Stimulated activated CD8-positive, alpha-beta memory T cell treated with anti-CD3 and anti-CD28 coated beads, Interleukin-7, amount 100 ng/mL, for 1 hour (primary cell): ENCODE results near the gene KNL1.
"Not testable (repeated sequence)": the region's sequence is repeated elsewhere in the genome, so short reads cannot be mapped to it uniquely, and the experiment has no call there.

Source experiments
- DNase-seq, 2 donors: peaks; one replicate each; pipeline ENCODE4 v3.0.0-alpha.2; 2020; ENCODE audit warnings: low read depth in 2 of 2

Gene KNL1

GRCh38 chr15:40581796-40582195 is 12.3 kb upstream of the KNL1 start:
- DNase-seq: not testable (repeated sequence)

DNA sequence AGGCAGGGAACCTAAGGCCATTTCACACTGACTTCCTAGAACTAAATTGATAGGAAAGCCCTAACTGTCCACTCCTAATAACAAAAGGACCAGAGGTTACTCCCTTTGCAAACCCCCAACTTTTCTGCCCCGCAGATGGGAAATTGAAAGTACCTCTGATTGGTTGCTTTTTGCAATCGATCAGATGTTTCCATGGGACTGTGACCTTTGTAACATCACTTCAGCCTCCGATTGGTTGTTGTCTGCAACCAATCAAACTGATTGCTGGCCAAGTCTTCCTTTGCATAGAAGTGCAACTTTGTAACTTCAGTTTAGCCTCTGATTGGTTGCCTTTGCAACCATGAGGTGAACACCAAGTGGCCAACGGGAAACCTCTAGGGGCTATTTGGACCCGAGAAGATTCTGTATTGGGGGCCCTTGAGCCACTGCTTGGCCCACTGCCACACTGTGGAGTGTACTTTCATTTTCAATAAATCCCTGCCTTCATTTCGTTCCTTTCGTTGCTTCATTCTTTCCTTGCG is 11.3 kb upstream of the KNL1 start:
- no peak for DNase-seq

DNA sequence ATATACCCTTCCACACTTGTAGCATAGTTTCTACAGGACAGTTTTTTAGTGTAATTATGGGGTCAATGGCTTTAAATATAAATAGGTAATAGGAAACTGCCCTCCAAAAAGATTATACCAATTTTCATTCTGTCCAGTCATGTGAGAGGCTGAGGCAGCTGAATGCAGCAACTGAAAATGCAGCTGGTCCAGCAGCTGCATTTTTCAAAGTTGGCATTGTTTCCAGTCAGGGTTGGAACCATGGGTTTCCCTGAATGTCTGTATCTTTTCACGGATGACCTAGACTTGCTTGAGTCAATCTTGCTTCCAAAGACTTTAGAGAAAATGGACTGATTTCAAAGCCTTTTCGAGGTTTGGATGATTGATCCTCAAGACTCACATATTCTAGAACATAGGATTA is 9.9 kb upstream of the KNL1 start:
- no peak for DNase-seq

GRCh38 chr15:40590667-40591050 is 3.4 kb upstream of the KNL1 start:
- DNase-seq: no peak

DNA sequence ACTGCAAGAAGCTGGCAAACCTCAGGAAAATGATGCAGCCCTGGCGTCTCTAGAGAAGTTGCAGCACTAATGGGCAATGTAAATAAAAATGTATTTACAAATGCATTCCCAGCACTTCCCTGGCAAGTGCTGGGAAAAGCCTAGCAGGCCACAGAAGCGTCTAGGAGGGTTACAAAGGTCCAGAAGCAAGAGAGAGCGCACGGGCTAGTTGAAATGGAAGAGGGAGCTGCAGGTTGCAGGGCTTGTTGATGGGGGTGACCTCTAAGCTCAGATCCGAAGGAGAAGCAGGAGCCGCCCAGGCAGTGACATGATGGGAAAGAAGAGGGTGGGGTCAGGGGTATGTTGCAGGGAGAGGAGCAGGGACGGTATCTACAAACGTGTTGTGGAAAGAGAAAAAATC is 2.7 kb upstream of the KNL1 start:
- no peak for DNase-seq

GRCh38 chr15:40593165-40593564 is 884 bp upstream of the KNL1 start:
- no peak for DNase-seq

GRCh38 chr15:40594429-40594836 is 384 bp downstream of the KNL1 start:
- DNase-seq: no peak

DNA sequence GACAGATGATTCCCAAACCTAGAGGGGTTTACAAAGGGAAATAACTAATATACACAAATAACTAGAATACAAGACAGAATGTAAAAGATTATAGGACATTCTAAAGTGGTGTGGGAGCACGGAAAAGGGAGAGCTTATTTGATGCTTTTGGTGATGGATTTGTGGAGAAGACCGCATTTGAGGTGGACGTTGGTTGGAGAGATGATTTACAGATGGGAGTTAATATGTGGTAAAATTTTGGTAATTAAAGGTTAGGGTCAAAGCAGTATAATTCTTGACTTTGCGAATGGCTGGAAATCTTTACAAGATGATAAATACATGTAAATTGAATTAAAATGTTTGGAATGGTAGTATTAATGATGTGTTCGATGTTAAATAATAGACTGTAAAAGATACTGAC is 1.2 kb downstream of the KNL1 start:
- no peak for DNase-seq

DNA sequence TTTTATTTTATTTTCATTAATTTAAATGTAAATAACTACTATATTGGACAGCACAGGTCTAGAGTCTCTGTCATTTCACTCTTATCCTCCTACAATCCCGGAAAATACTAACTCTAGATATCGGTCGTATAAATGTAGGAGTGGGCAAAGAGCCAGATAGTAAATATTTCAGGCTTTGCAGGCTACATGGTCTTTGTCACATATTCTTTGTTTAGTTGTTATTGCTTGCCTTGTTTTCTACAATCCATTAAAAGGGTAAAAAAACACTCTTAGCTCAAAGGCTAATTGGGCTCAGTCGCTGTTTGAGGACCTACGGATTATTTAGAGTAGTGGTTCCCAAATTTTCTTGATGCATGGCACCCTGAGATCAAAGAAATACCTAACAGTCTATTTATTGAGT is 1.7 kb downstream of the KNL1 start:
- no peak for DNase-seq

DNA sequence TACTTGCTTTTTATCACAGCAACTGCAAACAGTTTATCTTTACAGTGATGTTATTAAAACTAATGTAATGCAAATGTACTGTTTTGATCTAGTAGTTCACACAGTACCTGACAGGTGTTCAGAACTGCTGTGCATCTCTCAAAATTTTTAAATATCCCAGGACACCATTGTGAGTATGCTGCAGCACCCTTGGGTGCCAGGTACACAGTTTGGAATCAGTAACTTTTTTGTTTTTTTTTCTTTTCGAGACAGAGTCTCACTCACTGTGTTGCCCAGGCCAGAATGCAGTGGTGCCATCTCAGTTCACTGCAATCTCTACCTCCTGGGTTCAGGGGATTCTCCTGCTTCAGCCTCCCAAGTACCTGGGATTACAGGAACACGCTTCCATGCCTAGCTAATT is 3.0 kb downstream of the KNL1 start:
- DNase-seq: no peak

DNA sequence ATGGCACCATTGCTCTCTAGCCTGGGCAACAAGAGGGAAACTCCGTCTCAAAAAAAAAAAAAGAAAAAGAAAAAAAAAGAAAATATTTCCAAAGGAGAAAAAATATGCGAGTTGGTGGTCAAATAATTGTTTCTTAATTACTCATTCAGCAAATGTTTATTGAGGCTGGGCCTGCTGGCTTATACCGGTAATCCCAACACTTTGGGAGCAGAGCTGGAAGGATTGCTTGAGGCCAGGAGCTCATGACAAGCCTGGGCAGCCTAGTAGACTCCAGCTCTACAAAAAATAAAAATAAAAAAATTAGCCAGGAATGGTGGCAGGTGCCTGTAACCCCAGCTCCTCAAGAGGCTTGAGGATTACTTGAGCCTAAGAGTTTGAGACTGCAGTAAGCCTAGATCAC is 4.1 kb downstream of the KNL1 start:
- no peak for DNase-seq

- DNase-seq: no peak
These were observed 4.6 kb downstream of the KNL1 start for GRCh38 chr15:40598672-40599071.

DNA sequence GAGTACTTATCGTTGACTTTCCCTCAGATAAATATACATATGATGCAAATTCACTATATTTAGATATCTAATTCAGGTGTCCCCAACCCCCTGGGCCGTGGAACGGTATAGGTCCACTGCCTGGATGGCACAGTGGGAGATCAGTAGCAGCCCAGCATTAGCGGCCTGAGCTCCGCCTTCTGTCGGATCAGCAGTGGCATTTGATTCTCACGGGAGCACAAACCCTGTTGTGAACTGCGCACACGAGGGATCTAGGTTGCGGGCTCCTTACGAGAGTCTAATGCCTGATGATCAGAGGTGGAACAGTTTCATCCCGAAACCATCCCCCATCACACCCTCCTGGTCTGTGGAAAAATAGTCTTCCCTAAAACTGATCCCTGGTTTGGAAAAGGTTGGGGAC is 6.9 kb downstream of the KNL1 start:
- no peak for DNase-seq

DNA sequence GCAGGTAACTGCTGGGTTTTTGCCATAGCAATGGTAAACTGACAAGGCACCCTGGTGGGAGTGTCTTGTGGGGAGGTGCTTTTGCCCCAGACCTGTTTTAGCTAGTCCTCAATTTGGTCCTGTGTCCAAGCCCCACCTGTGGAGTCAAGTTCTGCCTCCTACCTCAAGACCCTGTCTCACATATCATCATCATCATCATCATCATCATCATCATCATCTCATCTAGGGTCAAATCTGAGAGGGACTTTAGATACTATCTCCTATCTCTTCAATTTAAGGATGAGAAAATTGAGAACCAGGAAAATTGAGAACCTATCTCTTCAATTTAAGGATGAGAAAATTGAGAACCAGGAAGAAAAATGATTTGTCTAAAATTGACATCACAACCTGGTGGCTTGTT is 9.9 kb downstream of the KNL1 start:
- no peak for DNase-seq

DNA sequence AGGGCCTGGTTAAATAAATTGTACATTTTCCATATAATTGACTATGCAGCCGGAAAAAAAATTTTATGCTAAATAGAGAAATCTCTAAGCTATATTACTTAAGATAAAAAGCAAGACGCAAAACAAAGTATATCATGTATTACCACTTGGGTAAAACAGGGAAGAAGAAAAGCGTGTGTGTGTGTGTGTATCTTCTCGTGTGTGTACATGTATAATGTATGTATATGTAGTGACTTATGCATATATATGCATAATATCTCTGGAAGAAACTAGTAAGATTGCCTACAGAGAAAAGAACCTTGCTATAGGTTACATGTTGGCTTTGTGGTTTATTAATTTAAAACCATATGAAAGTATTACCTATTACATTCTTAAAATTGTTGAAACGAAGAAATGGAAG is 19.0 kb downstream of the KNL1 start:
- no peak for DNase-seq

DNA sequence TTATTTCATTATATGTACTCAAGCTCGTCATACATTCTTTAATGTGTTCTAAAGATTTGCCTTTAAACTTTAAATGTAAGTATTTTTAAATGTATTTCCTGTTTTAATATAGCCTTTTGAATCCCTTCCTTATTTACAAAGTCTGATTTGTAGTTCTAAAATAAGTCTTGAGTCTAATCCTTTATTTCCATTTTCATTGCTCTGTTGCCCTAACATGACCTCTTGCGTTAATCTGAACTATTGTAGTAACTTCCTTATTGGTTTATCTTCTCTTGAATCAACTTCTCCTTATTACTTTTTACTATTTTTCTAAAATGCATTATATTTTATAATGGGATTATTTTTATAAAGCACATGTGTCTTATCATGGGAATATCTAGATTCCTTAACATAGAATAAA is 24.0 kb downstream of the KNL1 start:
- no peak for DNase-seq

DNA sequence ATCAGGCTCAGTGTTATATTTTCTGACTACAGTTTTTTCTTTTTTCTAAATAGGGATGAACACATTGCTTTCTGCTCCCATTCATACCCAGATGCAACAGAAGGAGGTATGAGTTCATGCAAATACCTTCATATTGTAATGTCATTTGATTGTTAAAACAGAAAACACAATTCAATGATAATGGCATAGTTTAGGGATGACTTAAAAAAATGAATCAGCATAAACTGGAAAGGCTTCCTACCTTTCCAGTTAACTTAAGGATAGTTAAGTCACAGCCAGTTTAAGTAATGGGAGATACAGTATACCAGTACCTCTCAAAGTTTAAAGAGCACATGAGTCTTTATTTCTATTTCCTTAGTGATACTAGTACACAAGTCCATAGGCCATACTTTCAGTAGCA is 24.9 kb downstream of the KNL1 start:
- no peak for DNase-seq

DNA sequence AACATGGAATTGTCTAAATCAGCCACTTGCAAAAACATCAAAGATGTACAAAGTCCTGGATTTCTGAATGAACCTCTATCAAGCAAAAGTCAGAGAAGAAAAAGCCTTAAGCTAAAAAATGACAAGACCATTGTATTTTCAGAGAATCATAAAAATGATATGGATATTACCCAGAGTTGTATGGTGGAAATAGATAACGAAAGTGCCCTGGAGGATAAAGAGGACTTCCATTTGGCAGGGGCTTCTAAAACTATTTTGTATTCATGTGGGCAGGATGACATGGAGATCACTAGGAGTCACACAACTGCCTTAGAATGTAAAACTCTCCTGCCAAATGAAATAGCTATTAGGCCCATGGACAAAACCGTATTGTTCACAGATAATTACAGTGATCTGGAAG is 29.3 kb downstream of the KNL1 start:
- no peak for DNase-seq

GRCh38 chr15:40630313-40630712 is 36.3 kb downstream of the KNL1 start:
- no peak for DNase-seq

- DNase-seq: no peak
These were observed 39.1 kb downstream of the KNL1 start for GRCh38 chr15:40633178-40633577.

- DNase-seq: no peak
These were observed 43.2 kb downstream of the KNL1 start for GRCh38 chr15:40637221-40637745.

GRCh38 chr15:40639677-40640076 is 45.6 kb downstream of the KNL1 start:
- no peak for DNase-seq

GRCh38 chr15:40647523-40647922 is 53.5 kb downstream of the KNL1 start:
- no peak for DNase-seq

- DNase-seq: no peak
These were observed 56.4 kb downstream of the KNL1 start for GRCh38 chr15:40650479-40650878.

- no peak for DNase-seq
These were observed 66.6 kb downstream of the KNL1 start for GRCh38 chr15:40660686-40661085.
